NCI-H1092 (cell line): ENCODE data around the gene ATP13A2.

ENCODE experiments used
- DNase-seq: peaks from one replicate; lab custom pipeline; 2025; lab: John Stamatoyannopoulos, UW

ATP13A2 gene

DNA sequence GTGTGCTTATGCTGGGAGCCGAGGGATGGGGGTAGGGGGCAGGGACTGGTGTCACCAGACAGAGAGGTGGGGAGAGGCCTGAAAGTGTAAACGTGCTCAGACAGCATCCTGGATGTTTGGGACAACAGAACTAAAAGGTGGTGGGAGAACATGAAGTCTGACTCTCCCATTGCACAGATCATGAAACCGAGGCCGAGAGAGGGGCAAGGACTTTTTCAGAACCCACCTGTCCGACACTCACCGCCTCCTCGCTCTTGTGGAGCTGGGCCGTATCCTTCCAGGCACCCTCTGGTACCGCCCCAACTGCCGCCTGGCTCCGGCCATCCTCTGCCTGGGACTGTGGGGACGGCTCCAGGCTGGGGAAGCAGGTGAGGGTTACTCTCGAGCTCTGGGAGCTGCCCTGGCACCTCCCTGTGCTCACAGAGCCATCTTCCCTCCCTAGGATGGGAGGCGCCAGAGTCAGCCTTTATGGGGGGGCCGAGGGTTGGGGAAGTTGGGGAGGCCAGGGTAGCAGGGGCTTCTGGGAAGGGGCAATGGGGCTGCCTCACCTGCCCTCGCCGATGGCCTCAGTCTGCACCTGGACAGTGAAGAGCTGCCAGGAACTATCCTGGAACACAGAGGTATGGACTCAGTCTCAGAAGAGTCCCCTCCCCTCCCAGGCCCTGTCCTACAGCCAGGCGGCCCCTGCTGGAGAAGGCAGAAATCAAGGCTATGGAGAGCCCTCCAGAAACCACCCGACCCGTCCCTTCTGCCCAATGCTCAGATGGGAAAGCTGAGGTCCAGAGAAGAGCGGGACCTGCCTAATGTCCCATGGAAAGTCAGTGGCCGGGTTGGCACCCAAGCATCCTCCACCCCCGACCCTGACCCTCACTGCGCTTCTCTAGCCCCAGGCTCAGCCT is 7.0 kb downstream of the ATP13A2 start:
- DNase-seq: no peak

DNA sequence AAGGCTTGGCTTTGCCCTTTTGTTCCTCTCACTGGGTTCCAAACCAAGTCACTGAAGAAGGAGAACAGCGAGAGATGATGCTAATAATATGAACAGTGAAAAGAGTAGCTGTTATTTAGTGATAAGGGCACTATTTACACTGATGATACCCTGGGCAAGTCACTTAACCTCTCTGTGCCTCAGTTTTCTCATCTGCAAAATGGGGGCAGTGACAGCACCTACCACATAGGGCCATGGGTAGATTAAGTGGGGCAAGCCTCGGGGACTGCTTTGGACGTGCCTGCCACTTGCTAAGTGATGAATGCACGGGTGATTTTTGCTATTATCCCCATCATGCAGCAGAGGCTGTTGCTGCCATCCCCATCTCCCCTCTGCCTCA is 9.2 kb downstream of the ATP13A2 start:
- no peak for DNase-seq

- DNase-seq: no peak
Measured at GRCh38 chr1:17001760-17002523, 9.8 kb downstream of the ATP13A2 start.

DNA sequence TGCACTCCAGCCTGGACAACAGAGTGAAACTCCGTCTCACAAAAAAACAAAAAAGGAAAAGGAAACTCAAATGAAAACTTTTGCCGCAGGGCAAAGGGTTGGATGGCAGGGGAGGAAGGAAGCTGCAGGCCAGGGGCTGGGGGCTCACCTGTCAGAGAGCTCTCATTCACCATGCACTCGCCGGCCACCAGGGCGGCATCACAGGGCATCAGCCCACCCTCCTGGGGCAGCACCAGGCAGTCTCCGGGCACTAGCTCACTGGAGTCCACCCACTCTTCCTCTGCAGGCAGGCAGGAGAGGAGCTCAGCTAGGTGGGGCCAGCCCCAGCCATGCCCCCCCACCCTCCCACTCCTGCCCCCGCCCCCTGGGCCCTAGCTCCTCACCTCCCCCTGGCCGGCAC is 11.9 kb downstream of the ATP13A2 start:
- no peak for DNase-seq

GRCh38 chr1:16998589-16998988 is 13.1 kb downstream of the ATP13A2 start:
- DNase-seq: no peak

- no peak for DNase-seq
Measured at GRCh38 chr1:16996845-16997244, 14.9 kb downstream of the ATP13A2 start.

DNA sequence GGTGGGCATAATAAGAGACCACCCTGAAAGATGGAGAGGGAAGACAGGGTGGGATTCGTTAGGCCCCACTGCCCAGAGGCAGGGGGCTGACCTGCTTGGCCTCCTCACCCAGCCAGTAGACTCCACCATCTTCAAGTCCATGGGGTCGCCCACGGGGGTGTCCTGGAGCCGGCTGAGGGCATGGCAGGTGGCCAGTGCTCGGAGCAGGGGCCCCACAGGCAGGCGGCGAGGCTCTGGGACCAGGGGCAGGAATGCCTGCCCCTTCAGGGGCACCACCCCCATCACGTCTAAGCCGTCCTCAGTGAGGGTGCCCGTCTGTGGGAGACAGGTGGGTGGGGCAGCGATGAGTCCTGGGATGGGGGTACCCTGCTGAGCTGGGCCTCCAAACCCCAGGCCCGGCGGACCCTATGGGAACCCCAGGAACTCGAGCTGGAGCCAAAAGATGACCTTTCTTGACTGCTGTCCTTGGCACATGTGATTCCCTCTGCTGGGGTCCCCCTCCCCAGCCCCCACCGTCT is 18.1 kb downstream of the ATP13A2 start:
- no peak for DNase-seq

- DNase-seq: no peak
Measured at GRCh38 chr1:16992675-16993074, 19.1 kb downstream of the ATP13A2 start.

DNA sequence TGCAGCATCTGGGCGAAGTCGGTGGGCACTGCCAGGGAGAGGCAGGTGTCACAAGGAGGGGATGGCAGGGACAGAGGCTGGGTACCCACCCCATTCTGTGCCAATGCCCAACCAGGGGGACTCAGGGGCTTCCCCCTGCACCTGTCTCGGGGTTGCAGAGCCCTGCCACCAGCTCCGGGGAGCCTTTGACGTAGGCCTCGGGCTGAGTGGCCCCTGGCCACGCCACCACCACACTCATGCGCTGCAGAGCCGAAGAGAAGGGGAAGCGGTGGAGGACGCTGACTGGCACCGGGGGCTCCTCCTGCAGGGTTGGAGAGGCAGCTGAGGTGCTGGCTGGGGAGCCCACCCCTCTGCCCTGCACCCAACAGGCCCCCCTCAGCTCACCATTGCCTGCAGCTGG is 19.6 kb downstream of the ATP13A2 start:
- DNase-seq: no peak

DNA sequence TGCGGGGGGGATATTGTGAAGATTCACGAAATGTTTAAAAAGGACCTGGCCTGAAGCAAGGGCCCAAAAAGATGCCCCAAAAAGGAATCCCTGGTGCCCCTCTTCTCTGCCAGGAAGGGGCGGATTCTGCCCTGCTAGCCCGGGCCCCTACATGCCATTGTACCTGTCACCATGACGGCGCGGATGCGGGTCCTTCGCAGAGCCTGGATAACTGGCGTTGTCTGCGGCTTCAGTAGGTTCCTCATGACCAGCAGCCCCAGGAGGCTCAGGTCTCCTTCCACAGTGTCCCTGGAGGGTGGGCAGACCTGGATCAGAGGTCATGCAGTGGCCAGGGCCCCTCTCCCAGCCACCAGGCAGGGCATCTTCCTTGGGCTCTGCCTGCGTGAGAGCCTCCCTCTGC is 20.2 kb downstream of the ATP13A2 start:
- no peak for DNase-seq

- DNase-seq: no peak
Measured at GRCh38 chr1:16989676-16990391, 21.9 kb downstream of the ATP13A2 start.

DNA sequence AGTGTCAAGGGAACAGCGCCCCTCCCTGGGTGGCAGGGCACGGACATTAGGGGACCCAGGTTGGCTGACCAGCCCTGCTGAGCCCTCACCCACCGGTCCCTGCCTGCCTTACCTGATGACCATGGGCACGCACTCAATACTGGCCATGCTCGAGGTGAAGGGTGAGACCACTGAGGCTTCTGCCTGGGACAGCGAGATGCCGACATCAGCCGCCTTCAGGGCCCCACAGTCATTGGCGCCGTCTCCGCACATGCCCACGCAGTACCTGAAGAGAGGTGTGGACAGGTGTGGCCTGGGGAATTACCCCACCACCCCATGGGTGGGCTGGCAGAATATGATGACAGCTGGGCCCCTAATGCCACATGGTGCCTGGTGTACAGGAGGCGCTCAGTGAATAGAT is 23.5 kb downstream of the ATP13A2 start:
- no peak for DNase-seq

DNA sequence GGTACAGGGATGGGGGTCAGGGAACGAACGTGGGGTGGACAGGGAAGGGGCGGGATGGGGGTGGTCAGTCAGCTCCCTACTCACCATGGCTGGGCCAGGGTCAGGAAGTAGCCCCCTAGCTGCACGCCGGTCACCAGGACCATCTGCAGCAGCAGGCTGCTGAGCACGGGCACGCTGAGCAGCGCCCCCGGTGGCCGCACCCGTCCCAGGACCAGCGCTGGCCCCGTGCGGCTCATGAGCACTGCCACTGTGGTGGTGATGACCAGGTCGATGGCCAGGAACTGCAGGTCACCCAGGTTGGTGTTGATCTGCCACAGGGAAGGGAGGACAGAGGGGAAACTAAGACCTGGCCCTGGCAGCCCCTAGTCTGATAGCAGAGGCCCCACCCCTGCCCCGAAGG is 24.8 kb downstream of the ATP13A2 start:
- DNase-seq: no peak

- no peak for DNase-seq
Measured at GRCh38 chr1:16986560-16986959, 25.2 kb downstream of the ATP13A2 start.

DNA sequence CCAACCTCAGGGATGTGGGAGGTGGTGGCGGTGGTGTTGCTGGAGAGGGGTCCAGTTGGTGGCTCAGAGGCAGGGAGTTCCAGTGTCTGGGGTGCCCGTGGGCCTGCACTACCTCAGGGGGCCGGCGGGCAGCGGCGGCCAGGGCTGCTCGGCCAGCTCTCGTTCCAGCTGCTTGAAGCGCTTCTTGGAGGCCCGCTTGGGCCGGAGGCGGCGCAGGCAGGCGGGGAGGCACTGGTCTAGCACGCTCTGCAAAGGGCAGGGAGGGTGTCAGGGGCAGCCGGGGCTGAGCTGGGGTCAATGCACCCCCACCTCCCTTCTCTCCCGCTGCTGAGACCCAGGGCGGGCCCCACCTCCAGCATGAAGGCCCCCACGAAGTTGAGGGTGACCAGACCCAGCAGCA is 25.6 kb downstream of the ATP13A2 start:
- no peak for DNase-seq

- no peak for DNase-seq
Measured at GRCh38 chr1:16984717-16985116, 27.0 kb downstream of the ATP13A2 start.

DNA sequence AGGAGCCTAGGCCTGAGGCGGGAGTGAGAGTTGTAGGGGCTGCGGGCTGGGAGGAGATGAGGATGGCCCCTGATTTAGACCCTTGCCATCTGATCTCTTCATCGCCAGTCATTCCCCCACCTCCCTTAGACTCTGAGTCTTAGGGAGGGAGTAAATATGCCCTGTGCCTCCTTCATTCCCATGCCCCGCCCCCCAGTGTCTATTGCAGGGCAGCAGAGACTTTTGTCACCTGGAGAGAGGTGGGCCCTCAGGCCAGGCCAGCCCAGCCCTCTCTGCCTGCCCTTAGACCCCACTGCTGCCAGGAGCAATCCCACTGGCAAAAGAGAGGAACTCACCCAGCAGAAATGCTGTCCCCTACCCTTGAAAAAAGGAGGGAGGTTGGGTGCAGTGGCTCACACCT is 28.1 kb downstream of the ATP13A2 start:
- no peak for DNase-seq

GRCh38 chr1:16982902-16983301 is 28.8 kb downstream of the ATP13A2 start:
- DNase-seq: no peak

DNA sequence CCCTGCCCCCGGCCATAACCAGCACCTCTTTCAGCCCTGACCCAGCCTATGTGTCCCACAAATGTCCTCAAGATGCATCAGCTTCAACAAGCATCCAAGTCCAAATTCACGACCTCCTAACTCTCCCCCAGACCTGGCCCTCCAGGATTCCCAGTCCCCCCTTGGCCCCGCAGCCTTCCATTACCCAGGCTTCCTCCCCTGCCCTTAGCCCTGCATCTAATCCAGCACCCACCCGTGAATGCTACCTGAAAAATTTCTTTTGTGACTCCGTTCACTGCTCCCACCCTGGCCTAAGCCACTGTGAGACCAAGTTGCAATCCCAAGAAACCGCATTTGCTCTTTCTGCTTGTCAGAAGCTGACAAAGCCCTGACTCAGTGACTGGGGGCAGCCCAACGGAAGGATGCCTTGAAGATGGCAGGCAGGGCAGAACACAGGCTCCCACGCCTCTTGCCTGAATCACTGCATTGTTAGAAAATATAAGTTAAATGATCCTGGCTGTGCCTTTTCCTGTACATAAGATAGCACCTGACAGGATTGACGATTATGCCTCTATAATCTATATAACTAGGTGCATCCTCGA is 30.4 kb downstream of the ATP13A2 start:
- no peak for DNase-seq

GRCh38 chr1:16980473-16981268 is 31.1 kb downstream of the ATP13A2 start, which contains the start of gene MFAP2:
Gene MFAP2, minus strand, starts transcription at chr1:16980620. Its CDS starts 2,347 bp downstream, at chr1:16978273.
- DNase-seq: no peak
